UCSD-AML1 (cell line): Measurements from ENCODE around the gene ALKBH3.

ENCODE experiments used
- DNase-seq: peaks from one replicate; lab custom pipeline; 2025; ENCODE audit not compliant: unreplicated experiment; lab: John Stamatoyannopoulos, UW

Gene ALKBH3

DNA sequence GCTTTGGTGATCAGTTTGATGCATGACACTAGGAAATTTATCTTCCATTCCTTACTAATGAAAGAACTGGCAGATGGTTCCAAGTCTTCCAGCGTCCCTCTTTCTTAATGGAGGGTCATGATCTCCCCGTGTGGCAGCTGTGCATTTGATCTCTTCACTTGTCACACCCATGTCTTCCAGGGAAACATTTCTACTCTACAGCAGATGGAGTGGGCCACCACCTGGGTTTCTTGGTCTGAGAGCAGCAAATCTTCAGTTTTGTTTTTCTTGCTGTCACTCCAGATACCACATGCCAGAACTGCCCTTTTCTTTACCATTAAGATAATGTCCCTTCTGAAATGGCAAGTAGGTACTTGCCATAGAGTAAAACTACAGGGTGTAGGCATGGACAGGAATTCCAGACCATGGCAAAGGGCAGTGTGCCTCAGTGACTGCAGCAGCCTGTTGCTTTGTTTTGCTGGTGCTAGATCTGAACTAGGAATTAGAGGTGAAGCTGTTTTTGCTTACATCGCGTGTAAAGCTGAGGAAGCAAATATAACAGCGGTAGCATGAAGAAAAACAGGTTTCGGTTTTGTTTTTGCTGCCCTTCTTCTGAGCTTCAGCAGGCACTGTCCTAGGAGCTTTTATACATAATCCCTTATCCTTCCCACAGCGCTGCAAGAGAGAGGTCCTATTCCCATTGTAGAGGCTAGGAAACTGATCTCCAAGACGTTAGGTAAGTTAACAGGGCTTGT lies 41.1 kb downstream of the ALKBH3 start:
- no peak for DNase-seq

DNA sequence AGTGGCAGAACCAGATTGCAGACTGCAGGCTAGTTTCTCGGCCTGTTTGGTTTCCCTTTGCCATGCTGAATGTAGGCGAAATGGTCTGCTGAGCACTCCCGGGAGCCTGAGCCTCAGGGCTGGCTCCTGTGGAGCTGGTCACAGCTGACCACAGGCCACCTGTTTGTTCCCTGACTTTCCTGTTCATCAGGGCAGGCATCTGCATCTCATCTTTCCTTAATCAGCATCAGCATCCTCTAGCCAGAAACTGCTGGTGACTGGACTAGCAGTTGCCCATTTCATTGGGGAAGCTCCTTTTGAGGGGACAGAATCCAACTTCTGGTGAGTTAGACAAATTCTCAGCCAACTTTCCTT lies 41.6 kb downstream of the ALKBH3 start:
- no peak for DNase-seq

DNA sequence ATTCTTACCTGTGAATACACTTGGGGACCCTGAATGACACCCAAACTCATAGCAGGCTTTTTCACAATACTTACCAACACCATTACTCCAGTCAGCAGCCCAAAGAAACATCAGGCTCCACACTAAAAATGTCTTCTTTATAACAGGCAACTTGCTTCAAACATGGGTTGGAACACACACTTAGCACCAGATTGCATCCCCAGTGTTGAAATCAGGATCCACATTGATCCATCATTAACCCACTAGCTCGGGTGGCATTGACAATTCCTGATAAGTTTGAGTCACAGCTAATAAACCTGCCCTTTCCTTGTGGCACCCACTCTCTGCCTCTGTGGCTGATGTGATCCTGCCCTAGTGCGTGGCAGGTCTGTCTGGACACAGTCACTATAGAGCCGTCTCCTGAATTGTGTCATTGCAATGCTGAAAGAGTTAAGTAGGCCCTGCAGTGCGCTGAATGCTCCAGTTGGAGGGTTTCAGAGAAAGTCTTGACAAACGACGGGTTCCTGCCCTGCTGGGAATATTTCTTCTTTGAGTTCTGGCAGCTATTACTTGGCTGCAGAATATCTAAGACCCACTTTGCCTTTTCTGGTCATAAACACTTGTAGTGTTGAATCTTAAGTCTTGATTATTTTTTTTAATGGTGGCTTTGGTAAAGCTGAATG lies 42.2 kb downstream of the ALKBH3 start:
- no peak for DNase-seq

DNA sequence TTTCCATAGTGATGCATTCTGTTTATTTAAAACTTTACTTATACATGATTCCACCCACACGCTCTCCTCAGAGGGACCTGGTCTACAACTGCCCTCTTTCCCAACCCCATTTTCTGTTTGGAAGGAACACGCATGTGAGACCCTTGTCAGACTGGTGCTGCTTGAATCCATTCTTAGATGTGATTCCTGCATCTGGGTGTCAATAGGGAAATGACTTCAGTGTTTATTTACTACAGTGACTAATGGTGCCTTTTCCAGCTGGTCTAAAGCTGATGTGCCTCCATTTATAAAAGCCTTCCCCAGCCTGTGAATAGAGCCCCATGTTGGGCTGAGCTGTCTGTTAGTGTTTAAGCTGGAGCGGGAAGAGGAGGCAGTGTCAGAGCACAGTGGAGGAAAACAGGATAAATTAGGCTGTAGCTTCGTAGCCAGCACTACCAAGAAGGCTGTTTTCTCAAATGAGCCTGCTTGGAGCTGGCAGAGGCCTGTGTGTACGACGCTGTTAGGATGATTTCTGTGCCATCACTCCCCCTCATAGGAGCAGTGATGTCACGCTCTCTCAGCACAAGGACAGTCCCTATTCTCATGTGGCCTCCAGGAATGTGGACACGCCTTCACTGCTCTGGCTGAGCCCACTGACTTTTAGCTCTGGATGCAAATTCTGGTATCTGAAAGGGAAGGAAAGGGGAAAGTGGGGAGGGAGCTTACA lies 42.9 kb downstream of the ALKBH3 start:
- DNase-seq, result no peak

DNA sequence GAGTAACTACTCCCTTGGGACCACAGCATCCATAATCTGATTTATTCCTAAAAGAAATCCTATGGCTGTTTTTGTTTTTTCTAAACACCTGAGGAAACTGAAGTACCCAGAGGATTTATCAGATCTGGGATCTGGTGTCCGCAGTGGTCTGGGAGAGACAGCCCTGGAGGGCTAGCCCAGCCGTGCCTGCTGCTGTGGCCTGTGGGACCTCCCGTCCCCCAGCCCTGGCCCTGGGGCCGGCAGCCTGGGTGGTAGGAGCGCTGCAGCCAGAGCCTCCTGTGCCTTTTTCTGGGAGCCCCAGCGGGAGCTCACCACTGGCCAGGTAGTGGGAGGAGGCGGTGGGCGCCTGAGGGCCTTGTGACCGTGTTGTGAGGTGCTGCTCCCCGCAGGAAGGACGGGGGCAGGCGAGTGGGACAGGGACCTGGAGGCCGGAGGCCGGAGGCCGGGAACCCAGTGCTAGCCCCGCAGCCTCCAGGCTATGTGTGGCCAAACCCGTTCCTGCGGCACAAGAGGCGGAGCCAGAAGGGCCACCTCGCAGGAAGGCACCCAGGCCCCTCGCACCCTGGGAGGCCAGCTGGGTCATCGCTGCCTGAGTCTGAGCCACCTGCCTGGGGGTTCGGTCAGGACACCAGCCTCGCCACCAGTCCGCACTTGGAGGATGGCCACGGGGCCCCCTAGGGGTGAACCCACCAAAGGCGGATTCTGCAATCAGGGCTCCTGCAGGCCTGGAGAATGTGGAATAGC lies 43.7 kb downstream of the ALKBH3 start:
- no peak for DNase-seq

DNA sequence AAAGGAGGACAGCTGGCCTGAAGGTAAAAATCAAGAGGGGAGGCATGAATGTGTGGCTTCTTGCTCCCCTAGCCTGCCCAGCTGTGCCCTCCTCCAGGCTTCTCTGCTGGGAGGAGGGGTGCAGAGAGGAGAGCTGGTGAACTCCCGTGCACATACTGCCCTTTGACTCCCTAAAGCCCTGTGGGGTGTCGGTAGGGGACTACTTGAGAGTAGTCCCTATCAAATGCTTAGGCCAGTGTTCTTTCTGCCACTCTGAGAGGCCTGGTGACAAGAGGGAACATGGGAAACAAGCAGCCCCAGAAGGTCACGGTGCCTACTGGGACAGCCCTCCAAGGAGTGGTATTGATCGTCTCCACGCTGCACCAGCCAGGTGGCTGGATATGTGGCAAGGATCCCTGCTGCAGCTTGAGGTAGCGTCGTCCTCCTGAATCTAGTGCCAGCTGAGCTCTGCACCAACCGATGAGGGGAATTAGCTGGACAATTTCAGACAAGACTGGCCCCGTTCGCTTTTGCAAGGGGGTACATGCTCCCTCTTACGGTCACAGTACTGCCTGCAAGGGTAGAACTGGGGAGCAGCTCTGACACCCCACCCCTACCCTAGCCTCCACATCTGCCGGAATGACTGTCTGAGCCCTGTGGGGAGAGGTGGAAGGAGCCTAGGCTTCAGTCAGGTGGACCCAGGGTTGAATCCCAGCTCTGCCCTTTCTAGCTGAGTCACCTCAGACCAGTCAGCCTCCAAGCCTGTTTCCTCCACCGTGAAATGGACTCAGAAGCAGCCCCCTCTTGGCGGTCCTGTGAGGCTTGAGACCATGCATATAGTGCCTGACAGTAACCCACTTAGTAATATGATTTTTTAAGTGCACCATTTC lies 44.7 kb downstream of the ALKBH3 start:
- no peak for DNase-seq

DNA sequence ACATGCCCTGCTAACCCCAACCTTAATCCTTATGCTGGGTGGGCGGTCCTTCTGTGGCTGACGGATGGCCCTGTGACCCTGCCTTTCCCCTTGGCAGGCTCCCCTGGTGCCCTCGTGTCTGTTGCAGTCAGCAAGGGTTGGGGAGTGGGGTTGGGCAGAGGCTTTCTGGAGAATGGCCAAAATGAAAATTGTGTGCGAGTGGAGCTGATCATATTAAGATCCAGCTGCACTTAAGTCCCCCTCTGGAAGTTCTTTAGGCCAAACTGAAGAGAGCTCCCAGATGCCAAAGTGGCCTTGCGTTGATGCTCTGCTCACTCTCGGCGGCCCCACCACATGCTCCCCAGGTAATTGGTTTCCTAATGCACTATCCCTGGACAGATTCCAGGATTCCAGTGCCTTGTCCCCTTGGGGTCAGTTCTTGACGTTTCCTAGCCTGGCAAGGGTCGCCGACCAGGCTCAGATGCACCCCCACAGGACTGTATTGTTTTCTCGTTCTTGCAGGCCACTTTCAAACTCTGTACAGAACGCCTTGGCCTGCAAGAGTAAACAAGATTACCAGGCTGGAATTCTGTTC lies 45.4 kb downstream of the ALKBH3 start:
- no peak for DNase-seq

DNA sequence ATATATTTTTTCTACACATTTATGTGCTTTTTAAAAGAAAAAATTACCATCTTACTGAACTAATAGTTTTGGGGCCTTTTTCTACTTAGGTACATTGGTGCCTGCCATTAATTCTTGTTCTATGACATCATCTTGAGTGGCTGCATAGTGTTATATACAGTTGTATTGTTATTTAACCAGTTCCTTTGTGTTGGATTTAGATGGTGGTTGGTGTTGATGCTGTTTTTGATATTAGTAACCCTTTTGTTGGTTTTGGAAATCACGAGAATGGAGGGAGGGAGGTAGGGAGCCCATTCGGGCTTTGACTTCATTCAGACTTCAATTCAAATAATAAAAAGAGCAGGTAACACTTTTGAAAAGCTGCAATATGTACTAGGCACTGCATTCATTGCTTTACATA lies 46.4 kb downstream of the ALKBH3 start:
- no peak for DNase-seq

DNA sequence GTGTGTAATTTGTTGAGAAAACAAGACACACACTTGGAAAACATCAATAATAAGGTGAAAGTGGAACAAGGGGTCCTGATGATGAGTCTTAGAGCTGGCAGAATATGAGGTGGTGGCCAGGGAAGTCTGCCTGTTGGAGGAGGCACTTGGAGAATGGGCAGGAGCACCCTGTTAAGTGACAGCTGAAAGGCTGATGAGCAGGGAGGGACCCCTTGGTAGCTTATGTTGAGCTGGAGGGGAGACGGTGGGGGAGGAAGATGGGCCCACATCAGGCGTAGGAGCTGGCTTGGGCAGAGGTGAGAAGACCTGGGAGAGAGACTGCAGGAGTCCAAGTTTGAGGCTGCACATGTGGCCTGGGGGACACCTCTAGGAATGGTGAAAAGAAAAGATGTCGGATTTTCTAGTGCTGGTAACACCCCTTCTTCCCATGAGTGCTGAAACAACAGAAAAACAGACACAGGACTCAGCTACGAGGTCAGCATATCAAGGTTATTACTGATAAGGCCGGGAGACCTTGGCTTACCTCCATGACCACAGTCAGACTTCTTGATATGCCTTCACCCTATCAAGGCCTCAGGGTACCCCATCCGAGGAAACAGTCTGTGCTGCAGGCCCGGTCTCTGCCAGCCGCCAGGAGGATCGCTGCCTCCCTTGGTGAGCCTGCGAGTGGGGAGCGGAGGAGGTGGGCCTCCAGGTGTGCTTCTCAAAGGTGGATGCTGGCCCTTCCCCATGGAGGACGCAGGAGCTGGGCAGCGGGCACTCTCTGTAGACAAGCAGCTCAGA lies 47.5 kb downstream of the ALKBH3 start:
- DNase-seq, result no peak

DNA sequence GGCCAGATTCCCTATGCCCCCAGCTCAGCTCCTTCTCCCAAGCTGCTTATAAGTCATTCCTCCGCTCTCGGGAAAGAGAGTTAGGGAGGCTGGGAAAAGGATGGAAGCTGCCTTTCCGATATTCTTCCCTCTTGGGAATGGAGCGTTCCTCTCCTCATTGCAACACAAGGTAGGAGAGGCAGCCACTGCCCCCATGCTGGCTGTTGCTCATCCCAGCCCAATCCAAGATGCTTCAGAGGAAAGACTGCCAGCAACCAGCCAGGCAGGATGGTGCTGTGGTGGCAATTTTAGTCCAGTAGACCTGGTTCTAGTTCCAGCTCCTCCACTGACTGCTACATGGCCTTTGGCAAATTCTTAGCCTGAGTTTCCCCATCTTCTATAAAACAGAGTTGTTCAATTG lies 48.1 kb downstream of the ALKBH3 start:
- DNase-seq, result no peak

DNA sequence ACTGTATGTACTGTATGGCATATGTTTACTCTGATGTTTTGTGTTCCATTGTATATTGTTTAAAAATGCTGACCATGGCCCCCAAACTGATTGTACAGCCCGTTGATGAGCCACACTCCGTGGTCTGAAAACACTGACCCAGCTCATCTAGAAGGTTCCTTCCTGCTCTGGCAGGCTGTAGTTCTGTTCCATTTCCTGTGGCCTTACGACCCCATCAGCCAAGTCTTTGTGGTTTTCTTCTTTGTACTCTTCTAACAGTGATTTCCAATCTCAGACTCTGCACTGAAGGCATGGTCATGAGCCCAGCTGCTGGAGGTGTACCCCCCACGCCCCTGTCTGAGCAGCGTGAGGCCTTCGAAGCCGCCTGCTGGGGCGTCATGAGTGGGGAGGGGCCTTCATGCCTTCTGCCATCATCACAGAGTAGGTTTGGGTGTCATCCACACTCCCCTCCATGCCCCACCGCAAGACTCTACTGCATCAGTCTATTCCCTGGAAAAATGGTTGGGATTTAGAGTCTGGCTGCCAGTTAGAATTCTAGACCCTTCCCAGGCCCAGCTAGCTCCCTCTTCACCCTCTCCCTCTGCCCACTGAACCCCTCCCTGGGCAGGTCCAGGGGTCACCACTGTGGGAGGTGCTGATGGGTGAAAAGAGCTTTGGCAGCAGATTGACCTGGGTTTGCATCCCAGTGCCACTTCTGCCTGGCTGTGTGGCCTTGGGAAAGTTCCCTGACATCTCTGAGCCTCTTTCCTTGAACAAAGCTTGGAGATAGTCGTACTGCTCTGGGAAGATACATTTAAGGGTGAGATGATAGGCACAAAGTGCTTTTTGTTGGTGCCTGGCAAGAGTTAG lies 50.5 kb downstream of the ALKBH3 start:
- no peak for DNase-seq

DNA sequence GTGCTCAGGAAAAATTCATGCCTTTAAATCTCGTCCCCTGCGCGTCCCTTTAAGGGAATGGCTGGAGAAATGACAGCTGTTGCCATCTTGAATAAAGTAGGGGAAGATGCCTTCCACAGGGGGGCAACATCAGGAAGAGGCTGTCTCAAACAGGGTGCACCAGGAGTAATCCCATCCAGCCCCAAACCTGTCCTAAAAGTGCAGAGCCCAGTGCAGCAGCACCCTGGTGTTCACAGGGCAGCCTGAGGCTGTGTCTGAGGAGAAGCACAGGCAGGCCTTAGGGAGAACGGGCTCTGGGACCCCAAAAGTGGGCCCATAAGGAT lies 51.0 kb downstream of the ALKBH3 start:
- DNase-seq, result no peak

DNA sequence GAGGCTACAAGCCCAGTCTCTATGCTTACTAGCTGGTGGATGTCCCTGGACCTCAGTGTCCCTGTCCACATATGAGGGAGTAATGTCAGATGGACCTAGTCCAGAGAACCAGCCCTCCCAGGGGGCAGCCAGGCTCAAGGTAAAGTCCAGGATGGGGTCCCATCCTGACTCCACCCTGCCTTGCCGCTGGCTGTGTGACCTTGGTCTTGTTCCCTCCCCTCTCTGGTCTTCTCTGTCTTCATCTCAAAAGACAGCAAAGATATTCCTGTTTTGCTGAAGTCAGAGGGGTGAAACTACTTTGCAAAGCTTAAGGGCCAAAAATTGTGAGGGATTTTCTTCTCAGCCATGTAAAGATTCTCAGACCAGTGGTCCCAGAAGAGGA lies 52.6 kb downstream of the ALKBH3 start:
- no peak for DNase-seq

DNA sequence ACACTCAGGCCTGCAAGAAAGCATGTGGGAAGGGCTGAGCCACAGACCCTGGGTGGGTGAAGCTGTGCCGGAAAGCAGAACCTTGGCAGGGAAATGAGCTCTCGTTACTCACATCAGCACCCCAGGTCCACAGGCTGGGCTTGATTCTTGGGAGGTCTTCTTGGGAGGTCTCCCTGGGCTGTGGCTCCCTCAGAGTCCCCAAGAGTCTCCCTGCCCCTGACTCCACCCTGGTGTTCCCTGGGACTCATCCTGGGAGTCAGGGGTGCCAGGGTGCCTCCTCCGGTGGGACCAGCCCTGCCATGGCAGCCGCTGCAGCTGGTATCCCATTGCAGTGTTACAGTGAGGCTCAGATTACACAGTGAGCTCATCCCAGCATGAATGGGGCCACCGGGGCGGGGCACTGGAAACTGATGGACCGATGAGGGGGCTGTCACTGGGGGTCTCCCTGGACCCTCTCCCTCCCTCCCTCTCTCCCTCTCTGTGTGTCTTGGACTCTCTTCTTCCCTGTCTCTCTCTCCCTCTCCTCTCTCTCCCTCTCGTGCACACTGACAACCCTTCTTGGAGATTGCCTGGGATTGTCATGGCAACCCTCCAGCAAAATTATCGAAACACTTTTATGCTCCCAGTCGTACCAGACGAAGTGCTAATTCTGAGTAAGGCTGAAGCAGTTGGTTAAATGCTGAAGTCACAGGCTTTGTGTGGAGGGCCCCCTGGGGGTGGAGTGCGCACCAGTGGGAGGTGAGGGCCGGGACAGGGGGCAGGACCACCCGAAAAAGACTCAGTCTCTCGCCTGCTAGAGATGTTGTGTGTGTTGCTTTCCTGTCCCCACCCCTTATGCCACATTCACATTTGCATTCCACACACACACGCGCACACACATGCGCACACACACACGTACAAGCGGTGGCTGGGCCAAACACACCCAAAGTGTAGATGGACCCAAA lies 53.2 kb downstream of the ALKBH3 start:
- no peak for DNase-seq

DNA sequence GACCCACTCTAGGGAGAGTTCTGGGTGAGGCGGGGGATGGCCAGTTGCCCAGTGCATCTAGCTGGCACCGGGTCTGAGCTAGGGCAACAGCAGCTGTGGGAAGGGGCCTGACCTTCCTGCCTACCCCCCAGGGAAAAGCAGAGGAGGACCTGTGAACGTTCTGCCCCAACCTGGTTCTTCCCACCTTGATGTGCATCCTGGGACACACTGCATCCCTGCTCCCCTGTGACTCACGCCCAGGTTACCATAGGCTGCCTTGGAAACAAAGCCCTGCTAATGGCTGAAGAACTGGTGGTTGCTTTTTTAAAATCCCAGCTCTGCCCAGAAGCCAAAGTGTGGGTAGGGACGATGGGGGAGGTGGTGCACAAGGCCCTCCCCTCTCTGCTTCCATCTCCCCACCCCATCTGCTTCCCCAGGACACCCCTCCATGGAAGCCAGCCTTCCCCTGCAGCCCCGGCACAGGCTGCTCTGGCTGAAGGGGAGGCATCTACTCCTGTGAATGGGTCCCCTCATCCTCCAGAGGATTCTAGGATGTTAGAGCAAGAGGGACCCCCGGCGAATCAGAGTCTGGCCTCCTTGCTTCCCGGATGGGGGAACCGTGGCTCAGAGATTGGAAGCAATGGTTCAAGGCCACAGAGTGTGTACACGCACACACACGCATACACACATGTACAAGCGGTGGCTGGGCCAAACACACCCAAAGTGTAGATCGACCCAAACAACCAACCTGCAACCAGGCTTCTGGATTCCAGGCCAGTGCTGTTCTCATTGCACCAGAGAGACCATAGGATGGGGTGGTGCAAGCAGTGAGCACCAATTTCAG lies 54.2 kb downstream of the ALKBH3 start:
- no peak for DNase-seq

DNA sequence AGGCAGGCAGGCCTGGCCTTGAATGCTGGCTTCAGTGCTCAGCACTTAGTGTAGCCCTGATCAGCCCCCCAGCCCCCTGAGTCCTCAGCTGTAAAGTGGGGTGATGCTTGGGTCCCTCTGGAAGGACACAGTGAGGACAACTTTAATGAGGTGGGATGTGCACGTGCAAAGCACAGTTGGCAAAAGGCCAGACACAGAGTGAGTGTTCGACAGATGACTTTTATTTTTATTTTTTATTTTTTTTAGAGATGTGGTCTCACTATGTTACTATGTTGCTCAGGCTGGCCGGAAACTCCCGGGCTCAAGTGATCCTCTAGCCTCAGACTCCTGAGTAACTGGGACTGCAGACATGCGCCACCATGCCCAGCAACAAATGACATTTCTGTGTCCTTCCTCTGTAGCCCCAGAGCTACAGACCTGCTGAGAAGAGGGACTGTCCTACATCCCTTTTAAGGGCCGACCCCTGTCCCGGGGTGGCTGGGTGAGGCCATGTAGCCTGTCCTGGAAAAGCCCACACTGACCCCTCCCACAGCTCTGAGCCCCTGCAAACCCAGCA lies 54.9 kb downstream of the ALKBH3 start:
- no peak for DNase-seq

DNA sequence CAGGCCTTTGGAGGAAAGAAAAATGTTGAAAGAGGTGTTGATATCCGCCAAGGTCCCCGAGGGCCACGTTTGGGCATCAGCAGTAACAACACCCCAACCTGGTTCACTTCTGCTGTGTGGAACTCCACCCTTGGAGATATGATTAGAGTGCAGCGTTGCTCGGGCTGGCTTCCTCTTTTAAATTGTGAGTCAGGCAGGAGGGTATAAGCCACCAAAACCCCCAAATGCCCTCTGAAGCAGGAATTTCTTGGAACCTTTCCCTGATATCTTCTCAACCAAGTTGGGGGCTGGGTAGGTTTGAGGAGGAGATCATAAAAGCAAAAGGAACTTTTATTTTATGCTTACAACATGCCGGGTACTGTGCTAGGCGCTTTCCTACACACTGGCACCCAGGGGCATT lies 55.4 kb downstream of the ALKBH3 start:
- no peak for DNase-seq
